H1 (cell line): ENCODE data around the gene DNAH8. TPM values are rescaled to one million over a fixed set of nuclear protein-coding genes. Genes with fewer than 3 reads are reported as not detected.

Experiments used
- ATF2 ChIP-seq: IDR thresholded peaks from 2 replicates; pipeline ENCODE4 v1.6.1; 2012; ENCODE audit warnings: low read length, inconsistent platforms
- EGR1 ChIP-seq: IDR thresholded peaks from 2 replicates; pipeline ENCODE4 v1.6.1; 2011; ENCODE audit warnings: low read depth, low read length, borderline replicate concordance
- EP300 ChIP-seq, 2 experiments: IDR thresholded peaks; 1 replicate in 1 of 2; 2 replicates in 1 of 2; pipeline ENCODE4 v1.6.1; 2011 to 2012; ENCODE audit warnings: low read depth in 2 of 2, low read length in 2 of 2, mild to moderate bottlenecking in 2 of 2, borderline replicate concordance in 1 of 2, inconsistent platforms in 1 of 2, moderate library complexity in 1 of 2
- EZH2 ChIP-seq: fragments of 200-600 bp; sonication (generic); IDR thresholded peaks from 2 replicates; pipeline ENCODE4 v1.7.1; 2012; ENCODE audit warnings: low read depth, mild to moderate bottlenecking, moderate library complexity, low read length, inconsistent platforms; ENCODE audit not compliant: severe bottlenecking
- HDAC6 ChIP-seq: IDR thresholded peaks from one replicate; pipeline ENCODE4 v1.7.1; 2012; ENCODE audit warnings: low read depth, mild to moderate bottlenecking, inconsistent platforms, low read length, moderate library complexity
- KDM1A ChIP-seq: fragments of 200-600, 300-600 bp; sonication (generic); IDR thresholded peaks from 2 replicates; pipeline ENCODE4 v1.7.1; 2016; ENCODE audit warnings: mild to moderate bottlenecking, low read length, borderline replicate concordance
- MAFK ChIP-seq: IDR thresholded peaks from 2 replicates; pipeline ENCODE4 v1.6.1; 2012; ENCODE audit warnings: low read depth, mild to moderate bottlenecking, improper control_type of control experiment, low read length
- MAX ChIP-seq: IDR thresholded peaks from 2 replicates; pipeline ENCODE4 v1.6.1; 2012; ENCODE audit warnings: inconsistent platforms
- PHF8 ChIP-seq: fragments of 200-600 bp; sonication (generic); conservative IDR thresholded peaks from 2 replicates; pipeline ENCODE4 v1.7.1; 2012; ENCODE audit warnings: low read depth, mild to moderate bottlenecking, inconsistent platforms, low read length, moderate library complexity
- POLR2A ChIP-seq, 2 experiments: IDR thresholded peaks; 1 replicate in 1 of 2; 2 replicates in 1 of 2; pipeline ENCODE4 v1.6.1; 2011; ENCODE audit warnings: low read depth in 2 of 2, low read length in 2 of 2, mild to moderate bottlenecking in 2 of 2; ENCODE audit errors: control extremely low read depth in 1 of 2
- SAP30 ChIP-seq: fragments of 300-600 bp; sonication (generic); IDR thresholded peaks from 2 replicates; pipeline ENCODE4 v1.7.1; 2012; ENCODE audit warnings: low read length, moderate library complexity, mild to moderate bottlenecking, inconsistent platforms; ENCODE audit not compliant: insufficient read depth, insufficient replicate concordance
- SIRT6 ChIP-seq: IDR thresholded peaks from one replicate; pipeline ENCODE4 v1.7.1; 2012; ENCODE audit warnings: low read length, inconsistent platforms
- YY1 ChIP-seq: IDR thresholded peaks from 2 replicates; pipeline ENCODE4 v1.6.1; 2011; ENCODE audit warnings: low read depth, mild to moderate bottlenecking, low read length
- polyA plus RNA-seq, 7 experiments: library from polyadenylated mRNA; depleted of rRNA in 3 of 7; stranded (reverse) in 5 of 7; unstranded in 2 of 7; fragments of >200 nt in 5 of 7; fragments of 200-250 nt in 2 of 7; gene quantifications; 1 replicate in 5 of 7; 2 replicates in 1 of 7; 4 replicates in 1 of 7; pipeline versions ENCODE4 v1.2.1 to v1.2.3, GENCODE V29; 2011 to 2013; ENCODE audit warnings: missing spikeins in 2 of 7, mixed read lengths in 2 of 7
- total RNA-seq: library from RNA; stranded (reverse); fragmentation: NEBNext Ultra II Directional; extraction: Animal tissue kit (Norgen Biotek cat#: 25700); gene quantifications from 2 replicates; pipeline ENCODE4 v1.2.1, GENCODE V29; 2021

The DNAH8 gene
- total and polyA plus RNA-seq, 2 of the 8 experiments (the other 6 are each of a cell fraction or from before 2014, with no cell fraction given): under 0.01 TPM; not detected in 1

- TF ChIP-seq POLR2A (IDR thresholded peaks at IDR 0.05; ENCODE audit: control extremely low read depth in 1 of 2, low read depth in 2 of 2, low read length in 2 of 2) (no peak), YY1 (peak; percentile 37; the same call in 1 of the 2 replicates), KDM1A (no peak), ATF2 (no peak), PHF8 (no peak), EGR1 (no peak), EP300 (IDR thresholded peaks at IDR 0.05; ENCODE audit: borderline replicate concordance in 1 of 2, low read depth in 2 of 2, low read length in 2 of 2) (no peak), MAX (no peak), MAFK (no peak), SAP30 (no peak), SIRT6 (no peak), EZH2 (no peak), HDAC6 (no peak)
Measured at GRCh38 chr6:38990475-38990874, 275.4 kb downstream of the DNAH8 start (continued).
